Middle frontal gyrus (tissue), 1 donor: ENCODE results near the gene POLR3G.

Experiments
- DNase-seq: peaks from one replicate; pipeline ENCODE4 v3.0.0-alpha.2; 2015; ENCODE audit warnings: low spot score; ENCODE audit errors: extremely low spot score

Gene POLR3G, protein sequence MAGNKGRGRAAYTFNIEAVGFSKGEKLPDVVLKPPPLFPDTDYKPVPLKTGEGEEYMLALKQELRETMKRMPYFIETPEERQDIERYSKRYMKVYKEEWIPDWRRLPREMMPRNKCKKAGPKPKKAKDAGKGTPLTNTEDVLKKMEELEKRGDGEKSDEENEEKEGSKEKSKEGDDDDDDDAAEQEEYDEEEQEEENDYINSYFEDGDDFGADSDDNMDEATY

DNA sequence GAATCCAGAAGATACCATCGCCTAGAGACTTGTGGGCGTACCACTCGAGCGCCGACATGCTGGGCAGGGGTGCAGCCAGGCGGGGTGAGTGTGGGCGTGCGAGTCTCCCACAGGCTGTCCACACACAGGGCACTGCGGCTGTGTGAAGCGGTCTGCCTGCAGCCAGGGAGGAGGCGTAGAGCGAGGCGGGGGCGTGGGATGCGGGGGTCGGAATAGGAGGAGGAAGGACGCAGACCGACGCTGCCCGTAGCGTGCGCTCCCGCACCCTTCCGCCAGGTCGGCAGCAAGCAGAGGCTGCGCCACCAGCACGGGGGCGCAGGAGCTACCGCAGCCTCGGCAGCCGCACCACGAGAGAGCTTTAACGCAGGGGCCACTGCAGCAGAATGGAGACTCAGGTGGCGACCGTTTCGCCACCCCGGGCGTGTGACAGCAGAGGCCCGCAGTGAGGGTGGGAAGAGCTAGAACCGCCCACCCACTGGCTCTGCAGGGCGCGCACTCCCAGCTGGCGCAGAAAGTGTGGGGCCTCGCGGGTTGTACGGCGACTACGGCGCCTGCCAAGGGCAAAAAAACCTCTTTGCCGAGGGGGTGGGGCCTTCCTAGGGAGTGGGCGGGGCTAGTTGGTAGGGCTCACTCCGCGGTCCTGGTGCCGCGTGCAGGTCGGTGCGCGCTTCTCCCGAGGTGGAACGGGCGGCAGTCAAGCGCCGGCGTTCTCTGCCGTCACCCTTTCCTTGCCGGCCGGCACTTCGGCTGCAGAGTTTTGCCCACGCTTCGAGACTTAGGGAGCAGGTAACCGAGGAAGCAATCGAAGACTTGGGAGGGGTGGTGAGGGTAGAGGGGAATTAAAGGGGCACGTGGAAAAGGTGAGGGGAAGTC lies at the start of gene POLR3G, which contains the start of gene MBLAC2:
POLR3G (plus strand) TSS at position 630 of the 873 bp plus-strand sequence. CDS start 10,704 bp downstream, outside the sequence.
MBLAC2 (minus strand) TSS at position 537 of the 873 bp plus-strand sequence; CDS start at position 58, 479 bp downstream.
- peak; percentile 82 for DNase-seq

DNA sequence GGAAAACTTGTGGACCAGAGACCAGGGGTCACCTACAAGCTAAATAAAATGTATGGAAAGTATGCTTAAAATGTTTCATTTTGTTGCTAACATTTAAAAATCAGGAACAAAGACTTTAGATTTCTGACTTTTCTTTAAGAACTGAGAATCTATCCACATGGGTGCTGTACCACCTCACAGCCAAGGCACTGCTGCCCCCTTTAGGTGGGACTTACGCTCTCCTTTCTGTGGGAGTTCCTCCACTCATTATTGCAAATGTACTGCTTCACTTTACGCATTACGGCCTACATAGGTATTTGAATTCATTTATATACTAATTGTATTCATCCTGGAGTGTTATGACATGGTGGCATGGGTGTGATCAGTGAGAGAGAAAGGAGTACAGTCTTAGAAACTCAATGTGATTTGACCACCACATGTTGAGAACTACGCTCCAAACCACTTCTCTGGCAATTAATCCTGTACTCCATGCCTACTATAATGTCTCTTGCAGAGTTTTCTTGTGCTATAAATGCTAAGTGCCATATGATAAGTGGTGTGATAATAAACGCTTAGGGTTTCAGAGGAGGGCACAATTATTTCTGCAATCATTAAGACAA lies 40.4 kb upstream of the POLR3G start:
- peak; percentile 19 for DNase-seq

DNA sequence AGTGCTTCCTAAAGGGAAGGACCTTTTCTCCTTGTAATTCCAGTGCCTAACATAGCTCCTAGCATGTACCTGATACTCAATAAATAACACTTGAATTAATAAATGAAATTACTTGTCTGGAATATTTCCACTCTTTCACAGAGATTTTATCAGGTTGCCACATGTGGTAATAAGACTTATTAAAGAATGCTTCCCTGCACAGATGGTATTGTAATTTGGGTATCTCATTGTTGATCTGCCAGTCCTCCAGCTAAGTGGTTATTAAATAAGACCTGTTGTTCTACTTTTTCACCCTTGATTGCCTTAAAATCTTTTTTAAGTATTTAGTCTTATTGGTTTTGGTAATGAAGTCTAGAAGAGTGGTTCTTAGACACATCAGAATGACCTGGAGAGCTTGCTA lies 37.0 kb upstream of the POLR3G start:
- no peak for DNase-seq

GRCh38 chr5:90438100-90438499 lies 36.6 kb upstream of the POLR3G start:
- no peak for DNase-seq

DNA sequence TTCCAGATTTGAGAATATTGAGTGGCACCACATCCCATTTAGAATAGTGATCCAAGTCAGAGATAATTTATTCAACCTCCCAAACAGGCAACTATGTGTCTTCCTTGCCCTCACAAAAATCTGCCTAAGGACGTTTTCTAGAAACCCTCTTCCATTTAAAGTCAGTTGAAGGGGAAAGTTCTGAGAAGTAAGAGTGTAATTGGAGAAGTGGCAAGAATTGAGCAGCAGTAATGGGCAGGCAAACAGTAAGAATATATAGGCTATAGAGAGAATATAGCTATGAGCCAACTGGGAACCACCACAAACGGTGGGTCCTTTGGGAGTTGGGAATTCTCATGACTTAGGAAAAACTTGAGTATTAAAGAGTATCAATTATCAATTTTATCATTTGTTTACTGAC lies 34.0 kb upstream of the POLR3G start:
- no peak for DNase-seq

GRCh38 chr5:90446961-90447360 lies 27.7 kb upstream of the POLR3G start:
- no peak for DNase-seq

- no peak for DNase-seq
These were observed 13.4 kb upstream of the POLR3G start for GRCh38 chr5:90461288-90461687.

DNA sequence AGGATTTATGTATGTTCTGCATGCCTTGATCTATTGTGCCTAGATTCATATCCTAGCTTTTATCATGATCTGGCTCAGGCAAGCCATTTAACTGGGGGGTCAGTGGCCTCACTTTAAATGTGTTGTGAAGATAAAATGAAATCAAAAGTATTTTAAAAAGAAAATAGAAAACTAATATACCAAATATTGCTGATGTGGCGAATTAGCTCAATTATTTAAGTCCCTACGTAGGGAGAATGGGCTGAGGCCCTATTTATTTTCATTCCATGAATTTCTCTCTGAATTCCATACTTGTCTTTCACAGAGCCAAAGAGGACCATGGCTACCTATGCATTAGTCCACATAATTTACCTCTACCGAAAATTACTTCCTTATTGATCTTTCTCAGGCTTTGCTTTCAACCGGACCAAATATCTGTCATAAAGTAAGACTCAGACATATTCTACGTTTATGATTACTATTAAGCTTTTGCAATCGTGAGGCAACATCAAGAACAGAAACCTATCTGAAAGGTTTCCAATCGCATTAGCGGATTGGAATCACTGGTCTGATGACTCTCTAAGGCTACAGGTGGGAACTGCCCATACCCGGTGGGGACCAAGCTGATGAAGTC lies 1.8 kb upstream of the POLR3G start:
- DNase-seq: no peak

- DNase-seq: no peak
These were observed 1.0 kb upstream of the POLR3G start for GRCh38 chr5:90473396-90474234.

- no peak for DNase-seq
These were observed 844 bp downstream of the POLR3G start for GRCh38 chr5:90475436-90475980.

GRCh38 chr5:90476391-90476790 lies 1.7 kb downstream of the POLR3G start:
- DNase-seq: no peak

DNA sequence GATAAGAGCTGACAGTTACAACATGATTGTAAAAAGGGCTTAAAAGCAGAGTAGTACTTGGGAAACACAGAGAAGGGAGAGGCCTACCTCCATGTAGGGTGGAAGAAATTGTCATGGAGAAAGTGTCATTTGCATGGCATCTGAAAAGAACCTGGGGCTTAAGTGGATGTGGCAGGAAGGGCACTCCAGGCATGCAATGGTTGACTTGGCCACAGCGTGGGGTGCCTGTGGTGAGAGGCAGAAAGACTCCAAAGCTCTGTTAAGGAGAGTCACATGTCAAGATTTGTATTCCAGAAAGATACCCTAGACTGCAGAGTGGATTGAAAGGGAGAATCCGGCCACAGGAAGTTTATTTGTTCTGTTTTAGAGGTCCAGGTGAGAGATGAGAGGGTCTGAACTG lies 2.4 kb downstream of the POLR3G start:
- no peak for DNase-seq

GRCh38 chr5:90477621-90478215 lies 3.1 kb downstream of the POLR3G start:
- no peak for DNase-seq

DNA sequence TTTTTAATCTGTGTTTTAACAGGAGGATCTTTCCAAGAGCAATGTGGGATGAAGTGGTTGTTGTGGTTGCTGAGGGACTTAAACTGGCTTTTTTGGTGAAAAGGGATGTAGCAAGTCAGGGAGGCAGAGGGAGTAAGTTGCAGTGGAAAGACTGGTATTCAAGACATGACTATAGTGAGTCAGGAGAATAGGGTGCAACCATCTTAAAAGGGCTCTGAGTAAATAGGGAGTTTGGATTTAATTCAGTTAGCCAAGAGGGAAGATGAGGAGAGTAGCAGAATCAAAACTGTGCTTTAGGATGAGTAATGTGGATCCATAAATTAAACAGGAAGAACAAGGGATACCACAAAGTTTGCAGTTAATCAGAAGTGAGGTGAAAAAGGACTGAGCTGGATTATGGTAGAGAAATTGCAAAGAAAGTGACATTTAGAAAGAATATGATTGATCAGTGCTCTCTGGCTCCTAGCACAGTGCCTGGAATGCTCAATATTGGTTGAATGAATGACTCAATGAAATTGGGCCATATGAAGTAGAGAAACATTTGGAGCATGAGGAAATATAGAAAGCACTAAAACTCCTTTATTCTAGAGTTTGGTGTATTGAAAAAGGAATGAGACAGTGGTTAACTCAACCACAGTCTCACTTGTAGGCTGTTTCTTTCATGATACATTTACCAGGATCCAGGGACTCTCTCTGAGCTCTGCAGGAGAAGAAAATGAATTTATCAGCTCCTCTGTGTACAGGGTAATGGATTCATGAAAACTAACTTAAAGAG lies 5.1 kb downstream of the POLR3G start:
- DNase-seq: no peak

GRCh38 chr5:90480699-90481098 lies 6.0 kb downstream of the POLR3G start:
- no peak for DNase-seq

- no peak for DNase-seq
These were observed 8.5 kb downstream of the POLR3G start for GRCh38 chr5:90483206-90483605.

DNA sequence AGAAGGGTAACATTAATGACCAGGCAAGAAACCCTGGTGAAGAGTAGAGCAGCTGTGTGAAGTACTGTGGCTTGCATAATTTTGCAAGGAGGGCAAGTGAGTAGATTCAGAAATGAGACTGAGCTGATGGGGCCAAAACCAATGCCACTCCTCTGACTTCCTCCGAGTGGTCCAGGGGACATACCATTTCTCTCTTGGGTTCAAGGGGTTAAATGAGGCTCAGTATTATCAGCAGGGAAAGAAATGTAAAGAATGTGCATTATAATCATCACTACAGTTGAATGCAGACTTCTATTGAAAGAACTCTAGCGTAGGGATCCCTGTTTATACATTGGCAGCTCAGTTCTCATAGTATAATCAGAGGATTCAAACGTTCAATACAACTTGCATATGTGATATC lies 9.9 kb downstream of the POLR3G start:
- DNase-seq: no peak

DNA sequence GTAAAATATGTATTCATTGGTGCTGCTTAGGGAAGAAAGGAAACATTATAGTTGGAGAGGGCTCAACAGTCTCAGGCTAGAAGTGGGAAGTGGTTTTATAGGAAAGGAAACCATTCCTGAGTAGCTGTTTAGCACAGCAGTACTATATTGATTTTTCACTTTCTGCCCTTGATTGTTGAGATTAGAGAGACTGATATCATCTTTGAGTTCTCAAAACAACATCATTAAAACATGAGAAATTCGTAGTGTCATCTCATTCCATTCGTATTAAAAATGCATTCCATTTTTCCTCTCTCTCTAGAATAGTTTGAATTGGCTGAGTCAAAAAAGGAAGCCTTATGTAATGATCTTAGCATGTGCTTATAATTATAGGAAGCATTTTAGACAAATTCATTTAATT lies 14.1 kb downstream of the POLR3G start:
- no peak for DNase-seq

DNA sequence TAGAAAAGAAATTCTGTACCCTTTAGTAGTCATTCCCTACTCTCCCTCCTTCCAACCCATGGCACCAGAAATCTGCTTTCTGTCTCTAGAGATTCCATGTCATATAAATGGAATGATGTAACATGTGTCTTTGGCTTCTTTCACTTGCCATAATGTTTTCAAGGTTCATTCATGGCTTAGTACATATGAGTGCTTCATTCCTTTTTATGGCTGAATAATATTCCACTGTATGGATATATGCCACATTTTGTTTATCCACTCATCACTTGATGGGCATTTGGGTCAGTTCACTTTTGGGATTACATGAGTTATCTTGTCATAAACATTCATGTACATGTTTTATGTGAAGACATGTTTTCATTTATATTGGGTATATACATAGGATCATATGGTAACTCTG lies 19.4 kb downstream of the POLR3G start:
- DNase-seq: no peak
